ENCODE data around the gene SLC25A43.
"Not testable (repeated sequence)": the region's sequence is repeated elsewhere in the genome, so short reads cannot be mapped to it uniquely, and the experiment has no call there.

The SLC25A43 gene

GRCh38 chrX:119488749-119489148 lies 89.6 kb downstream of the SLC25A43 start:
- TF ChIP-seq CTCF (conservative IDR thresholded peaks at IDR 0.05; ENCODE audit: low read depth, low read length): peak; percentile 76
- Histone ChIP-seq H2AFZ (ENCODE audit: low read depth) (peak overlapping the region; percentile 22; the same call in 1 of the 2 replicates), H3K79me2 (ENCODE audit: insufficient read depth, low read depth) (no peaks in the 10 kb centered on the region), H3K4me2 (no peak overlapping the region; the same call in 1 of the 2 replicates), H4K20me1 (ENCODE audit: insufficient read depth) (no peaks in the 10 kb centered on the region), H3K4me1 (ENCODE audit: low read depth, poor library complexity, severe bottlenecking) (no peaks in the 10 kb centered on the region), H3K27me3 (ENCODE audit: insufficient read depth, low read depth) (no peaks in the 10 kb centered on the region), H3K27ac (no peak overlapping the region), H3K4me3 (IDR thresholded peaks at IDR 0.05; ENCODE audit: insufficient read depth, low read depth, low read length) (no peak overlapping the region), H3K9ac (no peak overlapping the region), H3K36me3 (ENCODE audit: insufficient read depth) (no peaks in the 10 kb centered on the region)

DNA sequence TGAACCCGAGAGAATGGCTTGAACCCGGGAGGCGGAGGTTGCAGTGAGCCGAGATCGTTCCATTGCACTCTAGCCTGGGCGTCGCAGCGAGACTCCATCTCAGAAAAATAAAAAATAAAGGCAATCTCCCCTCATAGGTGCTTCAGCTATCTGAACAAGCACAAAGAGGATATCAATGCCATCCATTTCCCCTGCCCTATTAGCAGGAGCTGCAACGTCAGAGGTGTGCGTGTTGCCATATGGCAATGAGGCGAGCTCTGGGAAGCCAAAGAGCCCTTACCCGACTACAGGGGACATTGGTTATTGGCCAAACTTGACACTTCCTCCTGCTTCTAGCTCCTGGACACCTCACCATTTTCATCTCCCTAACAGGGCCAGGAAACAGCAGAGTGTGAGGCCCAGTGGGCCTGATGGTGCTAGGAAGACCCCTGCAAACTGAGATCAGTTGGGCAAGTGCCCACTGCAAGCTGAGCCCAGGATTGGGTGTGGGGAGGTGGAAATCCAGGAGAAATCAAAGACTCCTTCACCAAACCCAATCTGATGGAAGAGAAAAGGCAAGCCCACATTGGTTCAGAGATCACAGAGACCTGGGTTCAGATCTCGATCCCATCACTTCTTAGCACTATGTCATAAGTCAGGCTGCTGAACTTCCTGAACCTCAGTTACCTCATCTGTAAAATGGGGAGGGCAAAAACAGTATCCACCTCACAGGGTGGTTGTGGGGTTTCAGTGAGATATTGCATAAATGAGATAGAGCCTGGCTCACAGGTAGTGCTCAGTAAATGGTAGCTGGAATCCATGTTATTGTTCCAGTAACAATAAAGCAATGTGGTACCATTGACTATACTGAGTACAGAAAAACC lies 90.3 kb downstream of the SLC25A43 start:
- TF ChIP-seq CTCF (conservative IDR thresholded peaks at IDR 0.05; ENCODE audit: low read depth, low read length): no peak
- no peak overlapping the region for H3K4me3 ChIP-seq (IDR thresholded peaks at IDR 0.05; ENCODE audit: insufficient read depth, low read depth, low read length)
- peak overlapping the region; percentile 22; the same call in 1 of the 2 replicates for H2AFZ ChIP-seq (ENCODE audit: low read depth)

GRCh38 chrX:119492463-119492862 lies 93.3 kb downstream of the SLC25A43 start:
- no peaks in the 10 kb centered on the region for H3K4me1 ChIP-seq (ENCODE audit: low read depth, poor library complexity, severe bottlenecking)
- H3K79me2 ChIP-seq (ENCODE audit: insufficient read depth, low read depth): no peaks in the 10 kb centered on the region
- H3K4me2 ChIP-seq: no peak overlapping the region
- no peak overlapping the region for H3K9ac ChIP-seq
- H3K27me3 ChIP-seq (ENCODE audit: insufficient read depth, low read depth): no peaks in the 10 kb centered on the region
- no peak overlapping the region for H2AFZ ChIP-seq (ENCODE audit: low read depth)
- H3K4me3 ChIP-seq (IDR thresholded peaks at IDR 0.05; ENCODE audit: insufficient read depth, low read depth, low read length): no peak overlapping the region
- H4K20me1 ChIP-seq (ENCODE audit: insufficient read depth): no peaks in the 10 kb centered on the region
- H3K27ac ChIP-seq: no peak overlapping the region
- TF ChIP-seq CTCF (conservative IDR thresholded peaks at IDR 0.05; ENCODE audit: low read depth, low read length): no peak
- H3K36me3 ChIP-seq (ENCODE audit: insufficient read depth): no peaks in the 10 kb centered on the region

More for the DNA sequence above, 90.3 kb downstream of the SLC25A43 start:
- Histone ChIP-seq H3K4me1 (ENCODE audit: low read depth, poor library complexity, severe bottlenecking) (no peaks in the 10 kb centered on the region), H3K27me3 (ENCODE audit: insufficient read depth, low read depth) (no peaks in the 10 kb centered on the region), H3K9ac (no peak overlapping the region), H3K4me2 (no peak overlapping the region), H3K79me2 (ENCODE audit: insufficient read depth, low read depth) (no peaks in the 10 kb centered on the region), H4K20me1 (ENCODE audit: insufficient read depth) (no peaks in the 10 kb centered on the region), H3K36me3 (ENCODE audit: insufficient read depth) (no peaks in the 10 kb centered on the region), H3K27ac (no peak overlapping the region)

DNA sequence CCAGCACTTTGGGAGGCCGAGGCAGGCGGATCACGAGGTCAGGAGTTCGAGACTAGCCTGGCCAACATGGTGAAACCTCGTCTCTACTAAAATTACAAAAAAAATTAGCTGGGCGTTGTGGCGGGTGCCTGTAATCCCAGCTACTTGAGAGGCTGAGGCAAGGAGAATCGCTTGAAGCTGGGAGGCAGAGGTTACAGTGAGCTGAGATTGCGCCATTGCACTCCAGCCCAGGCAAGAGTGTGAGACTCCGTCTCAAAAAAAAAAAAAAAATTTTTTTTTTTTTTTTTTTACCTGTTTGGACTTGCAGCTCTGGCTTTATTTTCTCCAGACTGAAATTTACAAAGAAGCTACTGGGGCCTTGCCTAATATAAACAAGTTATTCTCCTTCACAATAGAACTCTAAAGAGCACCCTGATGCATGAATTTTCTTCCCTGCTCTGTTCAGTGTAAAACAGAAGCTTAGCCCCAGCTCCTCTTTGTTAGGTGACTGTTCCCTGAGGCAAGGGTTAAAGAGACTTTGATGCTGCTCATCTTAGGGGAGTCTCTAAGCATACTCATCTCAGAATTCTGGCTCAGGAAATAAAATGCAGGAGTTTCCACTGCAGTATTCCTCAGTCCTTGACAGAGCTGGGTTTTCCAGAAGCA lies 94.8 kb downstream of the SLC25A43 start:
- not testable (repeated sequence) for H2AFZ ChIP-seq (ENCODE audit: low read depth); H3K27ac ChIP-seq; H3K27me3 ChIP-seq (ENCODE audit: insufficient read depth, low read depth); H3K4me2 ChIP-seq; H3K4me1 ChIP-seq (ENCODE audit: low read depth, poor library complexity, severe bottlenecking); H3K36me3 ChIP-seq (ENCODE audit: insufficient read depth); H3K9ac ChIP-seq; H3K4me3 ChIP-seq (IDR thresholded peaks at IDR 0.05; ENCODE audit: insufficient read depth, low read depth, low read length); H3K79me2 ChIP-seq (ENCODE audit: insufficient read depth, low read depth); H4K20me1 ChIP-seq (ENCODE audit: insufficient read depth)

Measured in KMS-11 (cell line).